Cerebellar cortex (tissue), 1 donor: ENCODE measurements around the gene ELFN1.

Experiments used
- DNase-seq: peaks from one replicate; pipeline ENCODE4 v3.0.0-alpha.2; 2015; ENCODE audit warnings: low spot score

ELFN1 gene

DNA sequence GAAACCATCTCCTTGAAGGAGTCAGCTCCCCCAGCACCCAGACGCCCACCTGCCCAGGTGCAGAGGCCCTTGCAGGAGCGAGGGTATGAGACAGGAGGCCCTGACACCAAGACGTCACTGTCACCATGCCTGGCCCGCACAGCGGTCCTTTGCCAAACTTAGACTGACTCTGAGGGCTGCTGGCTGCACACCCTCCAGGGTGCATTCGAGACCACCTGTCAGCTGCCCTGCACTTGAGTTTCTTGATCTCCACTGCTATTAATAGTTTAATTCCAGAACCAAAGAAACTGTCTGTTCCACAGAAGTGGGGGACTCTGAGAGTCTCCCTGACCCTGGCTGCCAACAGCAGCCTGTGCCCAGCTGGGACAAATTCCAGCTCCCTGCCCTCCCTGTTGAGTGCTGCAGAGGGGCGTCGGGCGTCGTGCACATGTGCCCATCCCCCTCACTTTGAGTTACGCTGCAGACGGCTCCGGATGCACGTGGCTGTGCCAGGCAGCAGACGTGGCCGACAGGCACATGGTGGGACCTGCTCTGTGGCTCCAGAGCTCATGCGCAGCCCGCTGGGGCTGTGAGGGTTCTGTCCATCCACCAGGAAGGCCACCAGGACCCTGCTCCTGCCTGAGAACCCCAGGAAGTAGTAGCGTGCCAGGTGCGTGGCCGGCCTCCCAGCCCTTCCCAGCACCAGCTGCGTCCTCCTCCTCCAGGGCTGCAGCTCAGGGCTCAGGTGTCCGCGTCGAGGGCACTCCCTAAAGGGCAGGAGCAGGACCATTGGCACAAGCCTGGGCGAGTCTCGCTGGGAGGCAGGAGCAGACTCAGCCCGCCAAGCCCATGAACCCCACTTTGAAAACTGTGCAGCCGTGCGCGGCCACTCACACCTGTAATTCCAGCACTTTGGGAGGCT lies 24.8 kb downstream of the ELFN1 start:
- no peak for DNase-seq

DNA sequence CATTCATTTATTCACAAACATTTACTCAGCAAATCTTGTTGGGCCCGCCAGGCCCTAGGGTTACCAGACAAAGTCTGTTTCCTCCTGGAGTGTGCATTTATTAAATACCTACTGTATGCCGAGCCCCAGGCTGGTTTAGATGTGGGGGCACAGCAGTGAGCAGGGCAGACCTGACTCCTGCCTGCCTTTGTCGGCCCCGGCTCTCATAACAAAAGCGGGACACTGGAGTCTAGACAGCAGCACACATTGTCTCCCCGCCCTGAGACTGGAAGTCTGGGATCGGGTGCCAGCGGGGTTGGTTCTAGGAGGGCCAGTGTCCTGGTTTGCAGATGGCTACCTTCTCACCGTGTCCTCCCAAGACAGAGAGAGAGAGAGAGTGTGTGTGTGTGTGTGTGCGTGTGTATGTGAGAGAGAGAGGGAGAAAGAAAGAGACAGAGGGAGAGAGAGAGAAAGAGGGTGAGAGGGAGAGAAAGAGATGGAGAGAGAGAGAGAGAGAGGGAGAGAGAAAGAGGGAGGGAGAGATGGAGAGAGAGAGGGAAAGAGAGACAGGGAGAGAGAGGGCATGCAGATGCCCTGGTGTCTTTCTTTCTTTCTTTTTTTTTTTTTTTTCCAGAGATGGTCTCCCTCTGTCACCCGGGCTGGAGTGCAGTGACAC lies 25.9 kb downstream of the ELFN1 start:
- no peak for DNase-seq

GRCh38 chr7:1696671-1697498 lies 26.8 kb downstream of the ELFN1 start:
- DNase-seq = no peak

DNA sequence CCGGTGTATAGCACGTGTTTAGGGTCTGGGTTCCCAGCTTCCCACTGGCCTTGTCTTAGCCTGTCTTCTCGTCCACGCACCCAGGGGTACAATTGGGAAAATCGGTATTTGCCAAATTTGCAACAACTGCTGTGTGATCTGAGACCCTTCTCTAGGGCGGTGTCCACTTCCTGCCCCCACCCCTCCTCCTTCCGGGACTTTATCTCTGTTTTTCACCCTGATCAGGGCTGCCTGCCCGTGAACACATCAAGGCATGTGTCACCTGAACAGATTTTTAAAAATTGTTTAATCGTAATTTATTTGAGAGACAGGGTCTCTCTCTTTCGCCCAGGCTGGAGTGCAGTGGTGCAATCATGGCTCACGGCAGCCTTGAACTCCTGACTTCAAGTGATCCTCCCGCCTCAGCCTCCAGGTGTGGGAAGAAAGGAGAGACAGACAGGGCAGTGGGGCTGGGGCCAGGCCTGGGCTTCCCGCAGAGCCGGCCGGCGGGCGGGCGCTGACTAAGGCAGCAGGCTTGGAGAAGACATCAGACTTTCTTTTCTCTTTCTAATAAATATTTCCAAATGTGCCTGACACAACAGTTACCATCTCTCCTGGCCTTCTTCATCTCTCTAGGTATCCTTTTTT lies 27.5 kb downstream of the ELFN1 start:
- no peak for DNase-seq

- no peak for DNase-seq
Observed at GRCh38 chr7:1698201-1698600, 28.1 kb downstream of the ELFN1 start.

DNA sequence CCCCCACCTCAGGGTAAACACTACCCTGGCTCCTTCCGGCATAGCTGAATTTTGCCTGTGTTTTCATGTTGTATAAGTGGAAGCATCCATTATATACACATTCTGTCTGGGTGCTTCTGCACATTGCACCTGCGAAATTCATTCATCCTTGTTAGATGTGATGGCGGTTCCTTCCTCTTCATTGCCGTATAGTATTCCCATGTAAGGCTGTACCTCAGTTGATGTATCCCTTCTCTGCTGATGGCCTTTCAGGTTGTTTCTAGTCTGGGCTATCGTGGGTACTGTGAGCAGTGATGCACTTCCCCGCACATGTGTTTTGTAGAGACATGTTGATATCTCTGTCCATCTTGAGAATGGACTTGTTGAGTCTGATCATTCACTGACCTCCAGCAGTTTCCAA lies 28.9 kb downstream of the ELFN1 start:
- no peak for DNase-seq

- no peak for DNase-seq
Observed at GRCh38 chr7:1700086-1700485, 30.0 kb downstream of the ELFN1 start.

DNA sequence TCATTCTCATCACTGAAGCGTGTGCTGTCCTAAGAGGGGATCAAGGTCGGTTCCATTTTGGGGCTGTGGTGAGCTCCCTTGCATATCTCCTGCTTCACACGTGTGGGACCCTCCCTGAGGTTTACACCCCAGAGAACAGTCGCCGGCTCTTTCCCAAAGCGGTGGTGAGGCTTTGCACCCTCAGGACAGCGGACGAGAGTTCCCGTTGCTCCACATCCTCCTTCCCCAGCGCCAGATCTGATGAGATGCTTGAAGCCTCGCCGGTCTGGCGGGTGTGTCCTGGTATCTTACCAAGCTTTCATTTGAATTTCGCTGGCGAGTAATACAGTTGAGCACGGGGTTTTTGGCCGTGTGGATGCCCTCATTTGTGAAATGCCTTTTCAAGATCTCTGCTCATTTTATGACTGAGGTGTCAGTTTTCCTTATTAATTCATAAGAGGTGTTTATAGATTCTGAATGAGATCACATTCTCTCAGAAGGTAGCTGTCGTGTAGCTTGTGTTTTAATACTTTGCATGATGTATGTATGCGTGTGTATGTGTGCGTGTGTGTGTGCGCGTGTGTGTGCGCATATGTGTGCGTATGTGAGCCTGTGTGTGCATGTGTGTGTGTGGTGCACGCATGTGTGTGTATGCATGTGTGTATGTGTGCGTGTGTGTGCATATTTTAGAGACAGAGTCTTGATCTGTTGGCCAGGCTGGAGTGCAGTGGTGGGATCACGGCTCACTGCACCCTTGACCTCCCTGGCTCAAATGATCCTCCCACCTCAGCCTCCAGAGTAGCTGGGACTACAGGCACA lies 30.7 kb downstream of the ELFN1 start:
- no peak for DNase-seq

DNA sequence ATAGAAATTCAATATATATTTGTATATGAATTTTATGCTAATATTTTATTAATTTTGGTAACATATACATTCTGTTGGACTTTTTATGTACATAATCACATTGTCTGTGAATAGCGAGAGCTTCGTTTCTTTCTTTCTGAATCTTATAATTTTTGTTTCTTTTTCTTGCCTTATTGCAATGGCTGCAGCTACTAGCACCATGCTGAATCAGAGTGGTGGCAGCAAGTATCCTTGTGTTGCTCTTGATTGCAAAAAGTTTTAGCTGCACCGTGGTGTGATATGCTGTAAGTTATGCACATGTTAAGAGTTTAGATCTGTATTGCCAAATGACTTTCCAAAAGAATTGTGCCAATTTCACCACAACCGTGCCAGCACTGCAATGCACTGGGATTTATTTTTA lies 32.6 kb downstream of the ELFN1 start:
- DNase-seq = no peak

DNA sequence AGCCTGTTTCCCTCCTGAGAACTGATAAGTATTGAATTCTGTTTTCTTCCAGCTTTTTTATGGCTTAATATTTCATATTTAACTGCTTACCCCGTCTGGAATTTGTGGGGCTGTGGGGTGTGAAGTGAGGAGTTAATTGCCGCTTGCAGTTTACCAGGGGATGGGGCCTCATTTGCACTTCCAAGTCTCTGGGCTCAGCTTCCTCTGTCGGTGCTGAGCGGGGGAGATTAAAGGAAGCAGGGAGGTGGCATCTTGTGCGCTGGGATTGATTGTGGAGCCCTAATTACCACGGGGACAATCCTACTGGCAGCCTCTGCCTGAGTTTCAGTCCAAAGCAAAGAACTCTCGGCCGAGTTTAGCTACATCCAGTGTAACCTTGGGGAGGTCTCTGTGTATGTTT lies 33.4 kb downstream of the ELFN1 start:
- no peak for DNase-seq

GRCh38 chr7:1703871-1704810 lies 34.1 kb downstream of the ELFN1 start:
- DNase-seq = no peak

- no peak for DNase-seq
Observed at GRCh38 chr7:1704811-1705738, 35.0 kb downstream of the ELFN1 start.

DNA sequence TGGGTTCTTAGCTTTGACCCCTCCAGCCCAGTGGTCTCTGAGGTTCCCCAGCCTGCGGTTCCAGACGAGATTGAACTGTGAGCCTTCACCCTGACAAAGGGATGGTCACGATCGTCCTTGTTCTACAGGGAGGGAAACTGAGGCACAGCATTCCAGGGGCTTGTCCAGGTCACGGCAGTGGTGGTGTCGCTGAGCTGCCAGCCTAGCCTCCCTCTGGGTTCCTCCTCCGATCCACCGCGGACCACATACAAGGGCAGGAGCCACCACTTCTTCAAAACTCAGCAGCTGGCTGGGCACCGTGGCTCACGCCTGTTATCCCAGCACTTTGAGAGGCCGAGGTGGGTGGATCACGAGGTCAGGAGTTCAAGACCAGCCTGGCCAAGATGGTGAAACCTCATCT lies 35.8 kb downstream of the ELFN1 start:
- DNase-seq = no peak

DNA sequence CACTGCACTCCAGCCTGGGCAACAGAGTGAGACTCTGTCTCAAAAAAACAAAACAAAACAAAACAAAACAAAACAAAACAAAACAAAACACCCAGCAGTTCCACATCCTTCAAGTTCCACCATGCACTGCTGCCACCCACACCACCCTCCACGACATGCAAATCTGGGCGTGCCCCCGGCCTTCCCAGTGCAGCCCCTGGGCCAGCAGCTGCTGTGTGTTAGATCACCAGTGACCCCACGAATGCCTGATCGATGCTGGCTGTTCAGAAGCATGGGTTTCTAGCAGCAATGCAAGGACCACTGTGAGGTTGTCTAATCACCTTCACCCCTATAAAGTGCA lies 36.3 kb downstream of the ELFN1 start:
- no peak for DNase-seq

GRCh38 chr7:1706721-1707613 lies 36.9 kb downstream of the ELFN1 start:
- DNase-seq = no peak

GRCh38 chr7:1707756-1708595 lies 37.9 kb downstream of the ELFN1 start:
- no peak for DNase-seq

DNA sequence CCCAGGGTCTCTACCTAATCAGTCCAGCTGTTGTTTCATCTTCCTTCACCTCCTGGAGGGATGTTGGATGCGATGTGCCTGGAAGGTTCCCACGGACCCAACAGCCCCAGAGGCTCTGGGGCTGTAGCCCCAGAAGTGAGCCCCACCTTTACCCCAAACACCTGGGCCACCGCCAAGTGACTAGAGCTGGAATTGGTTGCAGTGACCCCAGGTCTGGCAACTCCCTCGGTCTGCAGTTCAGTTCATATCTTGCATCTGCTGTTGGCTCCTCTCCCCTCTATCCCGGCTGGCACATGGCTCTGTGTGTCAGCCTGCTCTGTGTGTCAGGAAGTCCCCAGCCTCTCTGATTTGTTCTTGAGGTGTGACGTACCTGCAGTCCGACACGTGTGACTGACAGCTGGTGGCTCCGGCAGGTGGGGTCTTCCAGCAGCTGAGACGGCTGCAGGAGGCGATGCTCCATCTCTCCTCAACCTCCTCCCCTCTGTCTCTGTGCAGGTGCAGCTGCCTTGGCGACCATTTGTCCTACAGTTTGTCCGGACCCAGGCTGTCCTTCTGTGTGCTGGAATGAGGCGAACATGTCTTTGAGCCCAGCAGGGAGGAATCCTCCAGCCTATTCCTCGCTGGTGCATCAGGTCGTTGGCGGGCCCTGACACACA lies 38.6 kb downstream of the ELFN1 start:
- DNase-seq = no peak
